Brain pericyte (primary cell): ENCODE measurements around the gene FLNB.
"Not testable (repeated sequence)": the region's sequence is repeated elsewhere in the genome, so short reads cannot be mapped to it uniquely, and the experiment has no call there.

Experiments used
- DNase-seq: peaks from one replicate; pipeline ENCODE4 v3.0.0-alpha.2; 2012; ENCODE audit warnings: low read depth, low spot score

Gene FLNB

GRCh38 chr3:58180099-58180880, 172.1 kb downstream of the FLNB start:
- DNase-seq = no peak

- no peak for DNase-seq
These were observed 172.8 kb downstream of the FLNB start for GRCh38 chr3:58180940-58181587.

- DNase-seq = no peak
These were observed 175.0 kb downstream of the FLNB start for GRCh38 chr3:58183221-58183620.

GRCh38 chr3:58183891-58184290, 175.7 kb downstream of the FLNB start:
- DNase-seq = no peak

GRCh38 chr3:58184309-58184981, 176.2 kb downstream of the FLNB start:
- DNase-seq = no peak

GRCh38 chr3:58184982-58185360, 176.7 kb downstream of the FLNB start:
- no peak for DNase-seq

- DNase-seq = no peak
These were observed 179.9 kb downstream of the FLNB start for GRCh38 chr3:58188173-58188564.

GRCh38 chr3:58188921-58189451, 180.8 kb downstream of the FLNB start:
- DNase-seq = no peak

GRCh38 chr3:58189691-58190090, 181.5 kb downstream of the FLNB start:
- DNase-seq = no peak

- no peak for DNase-seq
These were observed 182.1 kb downstream of the FLNB start for GRCh38 chr3:58190291-58190690.

- no peak for DNase-seq
These were observed 182.7 kb downstream of the FLNB start for GRCh38 chr3:58190882-58191281.

GRCh38 chr3:58191361-58191991, 183.3 kb downstream of the FLNB start:
- no peak for DNase-seq

- DNase-seq = no peak
These were observed 183.8 kb downstream of the FLNB start for GRCh38 chr3:58192069-58192468.

- no peak for DNase-seq
These were observed 185.6 kb downstream of the FLNB start for GRCh38 chr3:58193682-58194407.

- no peak for DNase-seq
These were observed 189.4 kb downstream of the FLNB start for GRCh38 chr3:58197588-58197987.

- no peak for DNase-seq
These were observed 190.1 kb downstream of the FLNB start for GRCh38 chr3:58198362-58198761.

- DNase-seq = no peak
These were observed 190.6 kb downstream of the FLNB start for GRCh38 chr3:58198804-58199203.

GRCh38 chr3:58200121-58200709, 192.0 kb downstream of the FLNB start:
- no peak for DNase-seq

GRCh38 chr3:58200846-58201355, 192.7 kb downstream of the FLNB start:
- DNase-seq = no peak

GRCh38 chr3:58201451-58201850, 193.2 kb downstream of the FLNB start:
- not testable (repeated sequence) for DNase-seq

GRCh38 chr3:58202917-58203360, 194.7 kb downstream of the FLNB start:
- DNase-seq = no peak
